Breast epithelium (tissue), 3 donors: ENCODE measurements around the gene MARCHF3.

Source experiments
- POLR2A ChIP-seq: fragments of 450-650 bp; IDR thresholded peaks from one replicate; pipeline ENCODE4 v1.6.1; 2016; ENCODE audit warnings: antibody characterized with exemption, mild to moderate bottlenecking, moderate library complexity
- POLR2AphosphoS5 ChIP-seq, 3 donors: sonication (generic); formaldehyde crosslinking; IDR thresholded peaks; one replicate each; pipeline ENCODE4 v1.6.1; 2017; ENCODE audit warnings: antibody characterized with exemption in 3 of 3
- TF ChIP-seq, protein P1 (sequence below), 3 donors: fragments of 450-650 bp; IDR thresholded peaks; one replicate each; pipeline ENCODE4 v1.5.1; 2016 to 2017; ENCODE audit warnings: antibody characterized with exemption in 3 of 3, mild to moderate bottlenecking in 3 of 3, moderate library complexity in 3 of 3

DNA sequence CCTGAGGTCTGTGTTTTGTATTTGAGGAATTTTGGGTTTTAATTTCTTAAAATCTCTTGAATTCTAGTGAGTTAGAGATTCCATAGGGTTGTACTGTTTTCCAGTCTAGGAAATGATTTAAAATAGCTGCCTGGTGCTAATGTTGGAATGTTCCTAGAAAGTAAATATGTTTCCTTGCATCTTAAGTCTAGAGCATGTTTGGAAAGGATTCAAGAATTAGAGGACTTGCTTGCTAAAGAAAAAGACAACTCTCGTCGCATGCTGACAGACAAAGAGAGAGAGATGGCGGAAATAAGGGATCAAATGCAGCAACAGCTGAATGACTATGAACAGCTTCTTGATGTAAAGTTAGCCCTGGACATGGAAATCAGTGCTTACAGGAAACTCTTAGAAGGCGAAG, 211.6 kb downstream of the MARCHF3 start:
- TF ChIP-seq, protein P1, sequence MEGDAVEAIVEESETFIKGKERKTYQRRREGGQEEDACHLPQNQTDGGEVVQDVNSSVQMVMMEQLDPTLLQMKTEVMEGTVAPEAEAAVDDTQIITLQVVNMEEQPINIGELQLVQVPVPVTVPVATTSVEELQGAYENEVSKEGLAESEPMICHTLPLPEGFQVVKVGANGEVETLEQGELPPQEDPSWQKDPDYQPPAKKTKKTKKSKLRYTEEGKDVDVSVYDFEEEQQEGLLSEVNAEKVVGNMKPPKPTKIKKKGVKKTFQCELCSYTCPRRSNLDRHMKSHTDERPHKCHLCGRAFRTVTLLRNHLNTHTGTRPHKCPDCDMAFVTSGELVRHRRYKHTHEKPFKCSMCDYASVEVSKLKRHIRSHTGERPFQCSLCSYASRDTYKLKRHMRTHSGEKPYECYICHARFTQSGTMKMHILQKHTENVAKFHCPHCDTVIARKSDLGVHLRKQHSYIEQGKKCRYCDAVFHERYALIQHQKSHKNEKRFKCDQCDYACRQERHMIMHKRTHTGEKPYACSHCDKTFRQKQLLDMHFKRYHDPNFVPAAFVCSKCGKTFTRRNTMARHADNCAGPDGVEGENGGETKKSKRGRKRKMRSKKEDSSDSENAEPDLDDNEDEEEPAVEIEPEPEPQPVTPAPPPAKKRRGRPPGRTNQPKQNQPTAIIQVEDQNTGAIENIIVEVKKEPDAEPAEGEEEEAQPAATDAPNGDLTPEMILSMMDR (IDR thresholded peaks at IDR 0.05): no peak
- no peak for TF ChIP-seq POLR2A
- TF ChIP-seq POLR2AphosphoS5 (IDR thresholded peaks at IDR 0.05): no peak
